NCI-H446 (cell line): ENCODE data around the gene DUSP10.
A peak's percentile ranks its signal among the peaks of the same experiment; 100 is the strongest.

ENCODE experiments used
- DNase-seq, 2 experiments: peaks; one replicate each; lab custom pipeline; 2025; lab: John Stamatoyannopoulos, UW

DUSP10 gene

GRCh38 chr1:221714227-221715152 is 27.4 kb downstream of the DUSP10 start:
- no peak for DNase-seq

- DNase-seq, result no peak
These were observed 29.0 kb downstream of the DUSP10 start for GRCh38 chr1:221712776-221713431.

- no peak for DNase-seq
These were observed 29.6 kb downstream of the DUSP10 start for GRCh38 chr1:221712198-221712684.

- DNase-seq, result no peak
These were observed 30.2 kb downstream of the DUSP10 start for GRCh38 chr1:221711656-221712055.

GRCh38 chr1:221711063-221711577 is 30.8 kb downstream of the DUSP10 start:
- DNase-seq, result no peak

- DNase-seq, result no peak
These were observed 32.0 kb downstream of the DUSP10 start for GRCh38 chr1:221709854-221710253.

- peak; percentile 22 to 26 for DNase-seq
These were observed 32.9 kb downstream of the DUSP10 start for GRCh38 chr1:221708987-221709386.

GRCh38 chr1:221708076-221708571 is 33.8 kb downstream of the DUSP10 start:
- no peak for DNase-seq

GRCh38 chr1:221706876-221707582 is 34.9 kb downstream of the DUSP10 start:
- no peak for DNase-seq

GRCh38 chr1:221706191-221706590 is 35.7 kb downstream of the DUSP10 start:
- no peak for DNase-seq

- no peak for DNase-seq
These were observed 37.6 kb downstream of the DUSP10 start for GRCh38 chr1:221704306-221704705.

- no peak for DNase-seq
These were observed 40.2 kb downstream of the DUSP10 start for GRCh38 chr1:221701570-221702186.

GRCh38 chr1:221700948-221701347 is 40.9 kb downstream of the DUSP10 start:
- no peak for DNase-seq

- DNase-seq, result no peak
These were observed 41.4 kb downstream of the DUSP10 start for GRCh38 chr1:221700536-221700935.

- no peak for DNase-seq
These were observed 41.8 kb downstream of the DUSP10 start for GRCh38 chr1:221699978-221700519.

- DNase-seq, result no peak
These were observed 42.3 kb downstream of the DUSP10 start for GRCh38 chr1:221699577-221699976.

- DNase-seq, result no peak
These were observed 43.1 kb downstream of the DUSP10 start for GRCh38 chr1:221698579-221699349.

- DNase-seq, result no peak
These were observed 43.9 kb downstream of the DUSP10 start for GRCh38 chr1:221697923-221698425.

GRCh38 chr1:221696718-221697461 is 45.0 kb downstream of the DUSP10 start:
- DNase-seq, result no peak

- DNase-seq, result no peak
These were observed 45.9 kb downstream of the DUSP10 start for GRCh38 chr1:221696027-221696426.
